ACHN (cell line): ENCODE data around the gene BST2.

Experiments
- DNase-seq: peaks from one replicate; pipeline ENCODE4 v3.0.0-alpha.2; 2015
- in situ Hi-C: cut with HindIII; loops from 2 replicates; pipeline ENCODE4 v1.10.0; 2017; ENCODE audit warnings: low sequenced_read_pairs, low pct_ligation_motif_present, low pct_unique_long_range_greater_than_20kb

BST2 gene

DNA sequence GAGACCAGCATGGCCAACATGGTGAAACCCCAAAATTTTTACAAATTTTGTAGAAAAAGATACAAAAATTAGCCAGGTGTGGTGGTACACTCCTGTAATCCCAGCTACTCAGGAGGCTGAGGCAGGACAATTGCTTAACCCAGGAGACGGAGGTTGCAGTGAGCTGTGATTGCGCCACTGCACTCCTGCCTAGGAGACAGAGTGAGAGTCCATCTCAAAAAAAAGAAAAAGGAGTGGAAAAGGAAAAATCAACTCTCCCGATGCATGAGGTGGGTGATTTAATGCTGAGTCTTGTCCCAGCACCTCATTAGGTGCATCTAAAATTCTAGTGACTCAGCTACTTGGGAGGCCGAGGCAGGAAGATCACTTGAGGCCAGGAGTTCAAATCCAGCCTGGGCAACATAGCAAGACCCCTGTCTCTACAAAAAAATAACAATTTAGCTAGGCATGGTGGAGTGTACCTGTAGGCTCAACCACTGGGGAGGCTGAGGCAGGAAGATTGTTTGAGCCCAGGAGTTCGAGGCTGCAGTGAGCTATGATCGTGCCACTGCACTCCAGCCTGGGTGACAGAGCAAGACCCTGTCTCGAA is 48.3 kb downstream of the BST2 start:
- in situ Hi-C loops = no loop called here
- DNase-seq = no peak

DNA sequence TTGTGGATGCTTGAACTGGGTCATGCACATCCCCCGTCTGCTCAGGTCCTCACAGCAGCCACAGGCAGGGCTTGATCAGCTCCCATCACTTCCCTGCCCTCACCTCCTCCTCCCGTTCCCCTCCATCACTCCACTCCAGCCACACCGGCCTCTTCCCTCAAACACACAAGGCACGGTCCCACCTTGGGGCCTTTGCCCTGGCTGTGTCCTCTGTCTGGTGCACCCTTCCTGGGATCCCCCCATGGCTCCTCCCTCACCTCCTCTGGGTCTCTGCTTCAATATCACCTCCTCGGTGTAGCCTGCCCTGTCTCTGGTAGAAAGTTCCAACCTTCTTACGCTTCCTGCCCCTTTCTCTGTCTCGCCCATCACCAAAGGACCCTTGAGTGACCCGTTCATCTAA is 52.0 kb downstream of the BST2 start:
- DNase-seq = no peak
- in situ Hi-C loops = no loop called here
